Testis (tissue), 3 donors: ENCODE measurements around the gene TPRN. TPM values are rescaled to one million over a fixed set of nuclear protein-coding genes. Genes with fewer than 3 reads are reported as not detected.

Experiments used
- DNase-seq: peaks from one replicate; pipeline ENCODE4 v3.0.0-alpha.2; 2019
- H3K27ac ChIP-seq, 2 donors: fragments of 200-600 bp; sonication (generic); one replicate each; pipeline ENCODE4 v1.5.1; 2019
- H3K27me3 ChIP-seq: fragments of 200-600 bp; sonication (generic); one replicate; pipeline ENCODE4 v1.5.1; 2019
- H3K36me3 ChIP-seq: fragments of 200-600 bp; sonication (generic); one replicate; pipeline ENCODE4 v1.5.1; 2017; ENCODE audit warnings: low read depth; ENCODE audit errors: missing control alignments
- H3K4me1 ChIP-seq: fragments of 200-600 bp; sonication (generic); one replicate; pipeline ENCODE4 v1.5.1; 2019
- H3K4me3 ChIP-seq, 2 donors: fragments of 200-600 bp; sonication (generic); one replicate each; pipeline ENCODE4 v1.5.1; 2017 to 2019
- H3K9me3 ChIP-seq: fragments of 200-600 bp; sonication (generic); one replicate; pipeline ENCODE4 v1.5.1; 2017
- POLR2A ChIP-seq: fragments of 450-650 bp; IDR thresholded peaks from one replicate; pipeline ENCODE4 v1.6.1; 2017; ENCODE audit warnings: antibody characterized with exemption, mild to moderate bottlenecking, moderate library complexity
- WGBS, 2 donors: methylation state at CpG; one replicate each; pipeline ENCODE4 v1.1.5; 2018; 5-methylcytosine and 5-hydroxymethylcytosine counted together
- intact Hi-C: fragments of 100-400 bp; cut with DNase I; formaldehyde crosslinking; loops from one replicate; pipeline ENCODE4 v1.15.1; 2023; ENCODE audit warnings: low total_unique reads
- polyA plus RNA-seq: library from polyadenylated mRNA; stranded (reverse); fragments of 350-450 nt; fragmentation: Illumina TruSeq; extraction: RNeasy Lipid Tissue Mini Kit (QIAGEN cat#74804); gene quantifications from one replicate; pipeline ENCODE4 v1.2.3, GENCODE V29; 2014; ENCODE audit warnings: low read depth, low replicate concordance; ENCODE audit not compliant: insufficient read depth
- total RNA-seq, 2 donors: library from RNA; depleted of rRNA; stranded (reverse); fragments of >200 nt; gene quantifications; one replicate each; pipeline ENCODE4 v1.2.3, GENCODE V29; 2016
- TF ChIP-seq, protein P1 (sequence below), 3 experiments: fragments of 450-650 bp in 2 of 3; fragments of 200-600 bp in 1 of 3; sonication (generic) in 1 of 3; IDR thresholded peaks; one replicate each; pipeline ENCODE4 v1.5.1; 2016 to 2019; ENCODE audit warnings: antibody characterized with exemption in 3 of 3, mild to moderate bottlenecking in 2 of 3, moderate library complexity in 1 of 3

Gene TPRN
- total and polyA plus RNA-seq, 3 donors from 2014 or later = 17.2 to 35.2 (median 25.9) TPM

DNA sequence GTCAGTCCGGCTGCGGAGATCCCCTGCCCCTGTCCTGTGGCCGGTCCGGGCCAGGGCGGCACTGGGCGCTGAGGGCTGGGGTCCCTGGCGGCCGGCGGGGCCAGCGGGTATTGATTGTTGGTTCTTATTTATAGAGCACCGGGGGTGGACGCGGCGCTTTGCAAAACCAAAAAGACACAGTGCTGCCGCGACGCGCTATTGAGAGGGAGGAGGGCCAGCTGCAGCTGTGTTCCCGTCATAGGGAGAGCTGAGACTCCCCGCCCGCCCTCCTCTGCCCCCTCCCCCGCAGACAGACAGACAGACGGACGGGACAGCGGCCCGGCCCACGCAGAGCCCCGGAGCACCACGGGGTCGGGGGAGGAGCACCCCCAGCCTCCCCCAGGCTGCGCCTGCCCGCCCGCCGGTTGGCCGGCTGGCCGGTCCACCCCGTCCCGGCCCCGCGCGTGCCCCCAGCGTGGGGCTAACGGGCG, 33.2 kb downstream of the TPRN start:
- TF ChIP-seq POLR2A = no peak
- Histone ChIP-seq H3K4me1 (peaks cover 21% of the 10 kb centered on the region), H3K36me3 (no peaks in the 10 kb centered on the region), H3K27me3 (no peaks in the 10 kb centered on the region), H3K4me3 (no peak overlapping the region), H3K27ac (no peak overlapping the region), H3K9me3 (no peaks in the 10 kb centered on the region)
- intact Hi-C loops = no loop called here
- DNase-seq = no peak
- WGBS, 2 donors = 19 to 36% methylated on average over 9 to 30 of the region's 44 CpGs

DNA sequence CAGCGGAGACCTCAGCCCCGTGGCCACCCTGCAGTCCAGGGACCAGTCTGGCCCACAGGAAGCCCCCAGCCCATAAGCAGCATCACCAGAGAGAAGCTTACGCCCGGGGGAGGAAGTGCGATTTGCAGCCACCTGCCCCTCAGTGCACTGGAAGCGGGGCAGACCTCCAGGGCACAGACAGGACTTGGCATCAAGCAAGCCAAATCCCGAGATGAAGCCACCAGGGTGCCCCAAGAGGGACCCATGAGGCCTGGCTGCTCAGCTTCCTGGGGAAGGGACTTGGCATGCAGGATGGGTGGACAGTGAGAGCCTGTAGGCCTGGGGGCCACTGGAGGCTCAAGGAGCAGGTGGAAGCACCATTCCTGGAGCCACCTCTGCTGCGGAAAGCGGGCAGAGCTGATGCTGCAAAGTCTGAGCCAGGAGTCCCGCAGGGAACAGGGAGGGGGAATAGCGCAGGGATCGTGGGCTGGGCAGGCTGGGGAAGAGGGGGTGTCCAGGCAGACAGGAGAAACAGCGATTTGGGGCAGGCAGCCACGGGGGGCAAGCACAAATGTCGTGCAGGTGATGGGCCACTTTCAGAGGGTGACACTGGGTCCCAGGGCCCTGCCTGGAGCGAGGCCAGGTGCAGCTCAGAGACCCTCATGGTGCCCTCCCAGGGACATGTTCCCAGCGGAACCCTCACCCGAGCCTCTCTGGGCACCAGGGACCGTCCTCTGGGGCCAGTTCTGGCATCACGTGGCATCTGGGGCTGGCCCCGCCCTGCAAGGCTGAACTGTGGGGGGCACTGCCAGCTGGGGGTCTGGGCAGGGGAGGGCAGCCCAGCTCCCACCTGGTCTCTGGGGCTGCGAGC, 33.9 kb downstream of the TPRN start:
- 73 to 76% methylated on average over 12 to 22 of the region's 22 CpGs for WGBS, 2 donors
- TF ChIP-seq, protein P1, sequence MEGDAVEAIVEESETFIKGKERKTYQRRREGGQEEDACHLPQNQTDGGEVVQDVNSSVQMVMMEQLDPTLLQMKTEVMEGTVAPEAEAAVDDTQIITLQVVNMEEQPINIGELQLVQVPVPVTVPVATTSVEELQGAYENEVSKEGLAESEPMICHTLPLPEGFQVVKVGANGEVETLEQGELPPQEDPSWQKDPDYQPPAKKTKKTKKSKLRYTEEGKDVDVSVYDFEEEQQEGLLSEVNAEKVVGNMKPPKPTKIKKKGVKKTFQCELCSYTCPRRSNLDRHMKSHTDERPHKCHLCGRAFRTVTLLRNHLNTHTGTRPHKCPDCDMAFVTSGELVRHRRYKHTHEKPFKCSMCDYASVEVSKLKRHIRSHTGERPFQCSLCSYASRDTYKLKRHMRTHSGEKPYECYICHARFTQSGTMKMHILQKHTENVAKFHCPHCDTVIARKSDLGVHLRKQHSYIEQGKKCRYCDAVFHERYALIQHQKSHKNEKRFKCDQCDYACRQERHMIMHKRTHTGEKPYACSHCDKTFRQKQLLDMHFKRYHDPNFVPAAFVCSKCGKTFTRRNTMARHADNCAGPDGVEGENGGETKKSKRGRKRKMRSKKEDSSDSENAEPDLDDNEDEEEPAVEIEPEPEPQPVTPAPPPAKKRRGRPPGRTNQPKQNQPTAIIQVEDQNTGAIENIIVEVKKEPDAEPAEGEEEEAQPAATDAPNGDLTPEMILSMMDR (IDR thresholded peaks at IDR 0.05) = no peak
- no peaks in the 10 kb centered on the region for H3K36me3 ChIP-seq
- intact Hi-C loops = no loop called here
- no peaks in the 10 kb centered on the region for H3K9me3 ChIP-seq
- no peak for DNase-seq
- no peaks in the 10 kb centered on the region for H3K27me3 ChIP-seq
- H3K4me1 ChIP-seq = peaks cover 21% of the 10 kb centered on the region
- H3K27ac ChIP-seq = no peak overlapping the region
- H3K4me3 ChIP-seq = no peak overlapping the region

DNA sequence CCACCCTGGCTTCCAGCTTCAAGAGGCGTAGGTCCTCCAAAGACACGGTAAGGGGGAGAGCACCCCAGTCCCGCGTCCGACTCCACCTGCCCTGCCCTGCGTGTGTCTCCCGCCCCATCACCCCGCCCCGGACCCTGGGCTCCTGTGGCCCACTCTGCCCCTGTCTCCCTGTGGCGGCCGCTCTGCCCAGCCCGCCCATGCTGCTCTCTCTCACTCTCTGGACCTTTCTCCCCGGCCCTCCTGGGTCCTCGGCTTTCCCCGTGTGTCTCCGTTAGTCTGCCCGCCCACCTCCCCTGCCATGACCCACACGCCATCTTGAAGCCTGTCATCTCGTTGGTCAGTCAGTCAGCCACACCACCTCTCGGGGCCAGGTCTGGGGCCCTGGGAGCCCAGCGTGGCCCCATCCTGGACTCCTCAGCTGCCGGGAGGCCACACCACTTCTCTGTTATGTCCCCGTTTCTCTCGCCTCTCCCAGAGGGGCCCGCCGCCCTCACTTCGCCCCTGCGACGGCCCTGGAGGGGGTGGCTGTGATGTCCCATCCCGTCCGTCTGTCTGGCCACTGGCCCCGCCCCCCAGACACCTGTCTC, 35.2 kb downstream of the TPRN start:
- TF ChIP-seq POLR2A = no peak
- TF ChIP-seq, protein P1 (IDR thresholded peaks at IDR 0.05) = no peak
- H3K27me3 ChIP-seq = no peaks in the 10 kb centered on the region
- H3K9me3 ChIP-seq = no peaks in the 10 kb centered on the region
- H3K36me3 ChIP-seq = no peaks in the 10 kb centered on the region
- WGBS, 2 donors = 85% methylated on average over 32 of the region's 32 CpGs
- intact Hi-C loops = no loop called here
- no peak overlapping the region for H3K4me3 ChIP-seq
- no peak for DNase-seq
- peaks cover 21% of the 10 kb centered on the region for H3K4me1 ChIP-seq
- no peak overlapping the region for H3K27ac ChIP-seq

DNA sequence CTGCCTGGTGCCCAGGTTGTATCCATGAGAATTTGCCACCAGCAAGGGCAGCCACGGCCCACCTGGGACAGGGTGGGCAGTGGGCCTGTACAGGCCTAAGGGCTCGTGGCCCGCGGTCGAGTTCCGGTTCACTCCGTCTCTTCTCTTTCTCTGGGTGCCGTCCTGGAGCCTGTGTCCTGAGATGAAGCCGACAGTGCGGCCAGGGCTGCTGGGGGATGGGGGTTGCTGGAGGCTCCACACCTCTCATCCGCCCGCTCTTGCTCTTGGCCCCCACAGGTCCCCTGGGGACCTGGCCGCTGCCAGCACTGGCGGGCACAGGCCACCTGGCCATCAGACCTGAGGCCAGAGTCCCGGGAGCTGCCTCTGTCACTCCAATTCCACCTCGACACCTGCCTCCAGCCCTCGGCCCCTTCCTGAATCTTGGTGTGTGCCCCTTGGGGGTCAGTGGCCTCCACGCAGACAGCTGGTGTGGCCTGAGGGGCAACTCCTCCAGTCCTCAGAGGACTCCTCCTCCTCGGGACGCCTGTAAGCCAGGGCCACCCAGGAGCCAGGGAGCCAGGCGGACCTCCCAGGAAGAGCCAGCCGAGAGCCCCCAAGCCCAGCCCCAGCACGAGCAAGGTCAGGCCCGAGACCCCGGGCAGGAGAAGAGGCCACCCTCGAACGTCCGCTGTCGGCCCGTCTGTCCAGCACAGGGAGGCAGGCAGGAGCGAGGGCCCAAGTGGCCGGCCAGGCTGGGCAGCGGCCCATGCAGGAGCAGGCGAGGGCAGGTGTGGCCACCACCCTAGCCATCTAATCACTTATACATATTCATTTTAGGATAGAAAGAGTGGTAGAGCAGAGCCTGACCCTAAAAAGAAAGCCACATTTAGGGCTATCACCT, 35.9 kb downstream of the TPRN start:
- intact Hi-C loops = no loop called here
- H3K27me3 ChIP-seq = no peaks in the 10 kb centered on the region
- no peak for DNase-seq
- peaks cover 21% of the 10 kb centered on the region for H3K4me1 ChIP-seq
- TF ChIP-seq, protein P1 (IDR thresholded peaks at IDR 0.05) = no peak
- TF ChIP-seq POLR2A = no peak
- H3K27ac ChIP-seq = no peak overlapping the region
- 67 to 80% methylated on average over 2 to 34 of the region's 34 CpGs for WGBS, 2 donors
- H3K9me3 ChIP-seq = no peaks in the 10 kb centered on the region
- no peaks in the 10 kb centered on the region for H3K36me3 ChIP-seq
- H3K4me3 ChIP-seq = no peak overlapping the region

DNA sequence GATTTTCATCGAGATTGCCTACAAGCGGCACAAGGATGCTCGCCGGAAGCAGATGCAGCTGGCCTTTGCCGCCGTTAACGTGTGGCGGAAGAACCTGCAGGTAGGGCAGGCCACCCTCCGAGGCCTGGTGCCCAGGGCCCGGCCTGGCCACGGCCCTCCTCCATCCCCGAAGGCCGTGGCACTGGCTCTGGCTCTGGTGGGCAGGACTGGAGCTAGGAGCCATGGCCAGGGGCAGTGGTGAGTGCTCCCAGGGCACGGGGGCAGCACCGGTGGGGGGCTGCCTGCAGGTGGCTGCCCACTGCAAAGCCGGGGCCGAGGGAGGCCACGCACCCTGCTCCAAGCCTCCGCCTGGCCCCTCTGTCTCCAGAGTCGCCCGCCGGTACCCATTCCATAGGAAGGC, 36.7 kb downstream of the TPRN start:
- intact Hi-C loops = no loop called here
- Histone ChIP-seq H3K4me1 (peaks cover 21% of the 10 kb centered on the region), H3K36me3 (no peaks in the 10 kb centered on the region), H3K9me3 (no peaks in the 10 kb centered on the region), H3K27me3 (no peaks in the 10 kb centered on the region), H3K4me3 (no peak overlapping the region), H3K27ac (no peak overlapping the region)
- TF ChIP-seq, protein P1 (IDR thresholded peaks at IDR 0.05) = no peak
- TF ChIP-seq POLR2A = no peak
- DNase-seq = no peak
- WGBS, 2 donors = 71 to 79% methylated on average over 6 to 22 of the region's 22 CpGs
